Caco-2 (cell line): Measurements from ENCODE around the gene MX2. TPM values are rescaled to one million over a fixed set of nuclear protein-coding genes. Genes with fewer than 3 reads are reported as not detected.

Experiments
- BruUV-seq: library from RNA; stranded (reverse); fragments of 400-500 nt; replicated peaks from 2 replicates; lab custom pipeline; 2021; lab: Mats Ljungman, UMichigan
- CTCF ChIA-PET: fragments of 300-600 bp; sonication (Branson Sonifier 250); formaldehyde crosslinking; loops from one replicate; lab custom pipeline; 2022; ENCODE audit warnings: antibody characterized with exemption; lab: Charles Lee
- POLR2A ChIA-PET: fragments of 300-600 bp; sonication (Branson Sonifier 250); formaldehyde crosslinking; loops from one replicate; lab custom pipeline; 2022; ENCODE audit warnings: antibody characterized with exemption; lab: Charles Lee
- DNase-seq, 2 experiments: peaks; one replicate each; pipeline versions ENCODE4 v3.0.0 to v3.0.0-alpha.2; 2020 to 2022
- H3K27me3 ChIP-seq: replicated peaks from 2 replicates; pipeline ENCODE4 v1.6.0; 2011; ENCODE audit warnings: low read length; ENCODE audit not compliant: control insufficient read depth, insufficient read depth
- H3K36me3 ChIP-seq: 2 replicates; pipeline ENCODE4 v1.5.1; 2011; ENCODE audit warnings: low read length; ENCODE audit not compliant: control insufficient read depth, insufficient read depth
- H3K4me1 ChIP-seq: fragments of 250-450 bp; sonication (Bioruptor Pico); 2 replicates; pipeline ENCODE4 v1.5.1; 2020; ENCODE audit warnings: mild to moderate bottlenecking
- H3K4me3 ChIP-seq: 2 replicates; pipeline ENCODE4 v1.5.1; 2011; ENCODE audit warnings: low read depth, mild to moderate bottlenecking, control low read depth, low read length
- H3K9me3 ChIP-seq: fragments of 250-450 bp; sonication (Bioruptor Pico); 2 replicates; pipeline ENCODE4 v1.5.1; 2020; ENCODE audit warnings: mild to moderate bottlenecking, moderate library complexity
- H3K27ac Mint-ChIP-seq: one replicate; pipeline ENCODE4 v1.8.0; 2022; ENCODE audit warnings: mixed read lengths; ENCODE audit not compliant: unreplicated experiment
- H3K27me3 Mint-ChIP-seq: one replicate; pipeline ENCODE4 v1.8.0; 2022; ENCODE audit warnings: mixed read lengths; ENCODE audit not compliant: insufficient read depth, unreplicated experiment
- H3K36me3 Mint-ChIP-seq: one replicate; pipeline ENCODE4 v1.8.0; 2022; ENCODE audit warnings: mild to moderate bottlenecking, mixed read lengths; ENCODE audit not compliant: insufficient read depth, unreplicated experiment
- H3K4me1 Mint-ChIP-seq: one replicate; pipeline ENCODE4 v1.8.0; 2022; ENCODE audit warnings: low read depth, mixed read lengths; ENCODE audit not compliant: unreplicated experiment
- H3K4me3 Mint-ChIP-seq: one replicate; pipeline ENCODE4 v1.8.0; 2022; ENCODE audit warnings: mild to moderate bottlenecking, moderate library complexity, mixed read lengths; ENCODE audit not compliant: unreplicated experiment
- H3K9me3 Mint-ChIP-seq: one replicate; pipeline ENCODE4 v1.8.0; 2022; ENCODE audit warnings: mixed read lengths; ENCODE audit not compliant: unreplicated experiment
- CTCF ChIP-seq, 2 experiments: fragments of 200-600 bp in 1 of 2; IDR thresholded peaks; 1 replicate in 1 of 2; 2 replicates in 1 of 2; pipeline versions ENCODE4 v1.5.1 to v1.8.0; 2011 to 2022; ENCODE audit warnings: antibody characterized with exemption in 1 of 2, control low read depth in 1 of 2, inconsistent platforms in 1 of 2, low read depth in 1 of 2, low read length in 1 of 2, mild to moderate bottlenecking in 1 of 2, moderate library complexity in 1 of 2; ENCODE audit not compliant: insufficient read depth in 1 of 2, severe bottlenecking in 1 of 2, unreplicated experiment in 1 of 2
- intact Hi-C: fragments of 100-400 bp; cut with micrococcal nuclease; formaldehyde crosslinking; loops from one replicate; pipeline ENCODE4 v1.10.0; 2022; ENCODE audit not compliant: unreplicated experiment
- total RNA-seq: library from RNA; stranded (reverse); gene quantifications from 2 replicates; pipeline ENCODE4 v1.2.3, GENCODE V29; 2022

The MX2 gene
- total RNA-seq, 1 experiment from 2014 or later = 0.84 TPM

GRCh38 chr21:41447356-41447755, 85.5 kb downstream of the MX2 start:
- peaks cover 18% of the 10 kb centered on the region for H3K4me1 ChIP-seq
- H3K9me3 Mint-ChIP-seq = no peaks in the 10 kb centered on the region
- POLR2A ChIA-PET = no interaction called here
- no peaks in the 10 kb centered on the region for H3K27me3 ChIP-seq
- H3K4me3 Mint-ChIP-seq = no peak overlapping the region
- peaks cover 14% of the 10 kb centered on the region for H3K4me1 Mint-ChIP-seq
- no TSS peak for BruUV-seq
- DNase-seq = no peak
- H3K36me3 ChIP-seq = no peaks in the 10 kb centered on the region
- no peak for TF ChIP-seq CTCF (IDR thresholded peaks at IDR 0.05; ENCODE audit: insufficient read depth in 1 of 2, low read depth in 1 of 2, low read length in 1 of 2, severe bottlenecking in 1 of 2, unreplicated experiment in 1 of 2)
- H3K36me3 Mint-ChIP-seq = peaks cover 17% of the 10 kb centered on the region
- CTCF ChIA-PET = no interaction called here
- H3K27me3 Mint-ChIP-seq = no peaks in the 10 kb centered on the region
- H3K27ac Mint-ChIP-seq = peak overlapping the region; percentile 72
- intact Hi-C loops = loop anchor here (2.0 kb wide), 1 partner anchor 81 kb away; no protein-coding TSS in a partner anchor
- peaks cover 5% of the 10 kb centered on the region; the same call in 1 of the 2 replicates for H3K9me3 ChIP-seq
- no peak overlapping the region for H3K4me3 ChIP-seq

- Histone ChIP-seq H3K4me3 (no peak overlapping the region), H3K4me1 (peaks cover 18% of the 10 kb centered on the region), H3K36me3 (no peaks in the 10 kb centered on the region), H3K9me3 (peaks cover 5% of the 10 kb centered on the region; the same call in 1 of the 2 replicates), H3K27me3 (no peaks in the 10 kb centered on the region)
- DNase-seq = no peak
- H3K4me3 Mint-ChIP-seq = no peak overlapping the region
- H3K9me3 Mint-ChIP-seq = no peaks in the 10 kb centered on the region
- no TSS peak for BruUV-seq
- POLR2A ChIA-PET = interaction anchor here (0.7 kb wide), 1 partner anchor 18 kb away, joined by 3 read pairs; no protein-coding TSS in a partner anchor
- CTCF ChIA-PET = no interaction called here
- intact Hi-C loops = no loop called here
- no peak for TF ChIP-seq CTCF (IDR thresholded peaks at IDR 0.05; ENCODE audit: insufficient read depth in 1 of 2, low read depth in 1 of 2, low read length in 1 of 2, severe bottlenecking in 1 of 2, unreplicated experiment in 1 of 2)
- no peak overlapping the region for H3K27ac Mint-ChIP-seq
- no peaks in the 10 kb centered on the region for H3K27me3 Mint-ChIP-seq
- H3K36me3 Mint-ChIP-seq = peaks cover 17% of the 10 kb centered on the region
- peaks cover 14% of the 10 kb centered on the region for H3K4me1 Mint-ChIP-seq
Measured at GRCh38 chr21:41449613-41450012, 87.8 kb downstream of the MX2 start.

GRCh38 chr21:41451753-41452676, 90.2 kb downstream of the MX2 start:
- no TSS peak for BruUV-seq
- Mint-ChIP-seq H3K9me3 (no peaks in the 10 kb centered on the region), H3K27ac (no peak overlapping the region), H3K4me3 (no peak overlapping the region), H3K4me1 (peaks cover 7% of the 10 kb centered on the region), H3K36me3 (peaks cover 11% of the 10 kb centered on the region), H3K27me3 (no peaks in the 10 kb centered on the region)
- POLR2A ChIA-PET = no interaction called here
- Histone ChIP-seq H3K4me3 (no peak overlapping the region), H3K27me3 (no peaks in the 10 kb centered on the region), H3K9me3 (peaks cover 4% of the 10 kb centered on the region; the same call in 1 of the 2 replicates), H3K4me1 (peaks cover 5% of the 10 kb centered on the region), H3K36me3 (no peaks in the 10 kb centered on the region)
- TF ChIP-seq CTCF (IDR thresholded peaks at IDR 0.05; ENCODE audit: insufficient read depth in 1 of 2, low read depth in 1 of 2, low read length in 1 of 2, severe bottlenecking in 1 of 2, unreplicated experiment in 1 of 2) = no peak
- intact Hi-C loops = no loop called here
- CTCF ChIA-PET = interaction anchor here (0.6 kb wide), 1 partner anchor 10 kb away, joined by 3 read pairs; no protein-coding TSS in a partner anchor
- DNase-seq = no peak
